GM12878 (cell line): Measurements from ENCODE around the gene PSMA1.

Experiments used
- BACH1 ChIP-seq: fragments of 450-650 bp; IDR thresholded peaks from 2 replicates; pipeline ENCODE4 v1.6.1; 2017; ENCODE audit warnings: mild to moderate bottlenecking, borderline replicate concordance
- EP300 ChIP-seq, 2 experiments: fragments of 150-350 bp in 1 of 2; IDR thresholded peaks; 2 replicates each; pipeline ENCODE4 v1.6.1; 2011 to 2012; ENCODE audit warnings: low read depth in 2 of 2, low read length in 2 of 2, borderline replicate concordance in 1 of 2, improper control_type of control experiment in 1 of 2, inconsistent platforms in 1 of 2; ENCODE audit not compliant: control insufficient read depth in 1 of 2
- EZH2 ChIP-seq: IDR thresholded peaks from 2 replicates; pipeline ENCODE4 v1.6.1; 2012; ENCODE audit warnings: low read depth, mild to moderate bottlenecking, control low read depth, inconsistent platforms, low read length, borderline replicate concordance; ENCODE audit not compliant: control insufficient read depth
- HDGF ChIP-seq: fragments of 450-650 bp; IDR thresholded peaks from 2 replicates; pipeline ENCODE4 v1.6.1; 2016; ENCODE audit warnings: antibody characterized with exemption
- NFIC ChIP-seq: IDR thresholded peaks from 2 replicates; pipeline ENCODE4 v1.6.1; 2012; ENCODE audit warnings: low read depth, mild to moderate bottlenecking, inconsistent platforms, low read length, moderate library complexity
- POLR2A ChIP-seq: IDR thresholded peaks from 2 replicates; pipeline ENCODE4 v1.6.1; 2011; ENCODE audit warnings: low read depth, mild to moderate bottlenecking, low read length
- POLR2AphosphoS5 ChIP-seq: IDR thresholded peaks from 2 replicates; pipeline ENCODE4 v1.6.1; 2011; ENCODE audit warnings: mild to moderate bottlenecking, low read length, inconsistent platforms
- TF ChIP-seq, protein P1 (sequence below), 3 experiments: IDR thresholded peaks in 2 of 3; conservative IDR thresholded peaks in 1 of 3; 2 replicates each; pipeline ENCODE4 v1.5.1; 2011; ENCODE audit warnings: low read depth in 3 of 3, low read length in 3 of 3, mild to moderate bottlenecking in 3 of 3, control low read depth in 2 of 3, moderate library complexity in 2 of 3, inconsistent platforms in 1 of 3, mixed read lengths in 1 of 3; ENCODE audit not compliant: control insufficient read depth in 2 of 3, insufficient read depth in 1 of 3; ENCODE audit errors: extremely low read depth in 1 of 3

DNA sequence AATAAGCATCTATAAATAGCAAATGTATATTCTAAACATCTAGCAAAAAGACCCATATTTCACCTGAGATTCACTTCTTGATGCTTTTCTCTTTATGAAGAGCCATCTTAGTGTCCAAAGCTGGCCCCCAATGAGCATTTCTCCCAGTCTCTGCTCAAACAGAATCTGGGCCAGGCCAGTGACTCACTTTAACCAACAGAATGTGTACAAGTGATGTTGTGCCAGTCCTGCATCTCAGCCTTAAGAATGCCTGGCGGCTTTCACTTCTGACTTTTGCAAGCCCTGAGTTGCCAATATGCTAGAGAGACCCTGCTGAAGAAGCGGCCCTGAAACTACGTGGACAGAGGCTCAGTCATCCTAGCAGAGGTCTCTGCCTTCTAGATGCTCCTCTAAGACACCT is 13.7 kb downstream of the PSMA1 start:
- no peak for TF ChIP-seq EZH2
- TF ChIP-seq, protein P1, sequence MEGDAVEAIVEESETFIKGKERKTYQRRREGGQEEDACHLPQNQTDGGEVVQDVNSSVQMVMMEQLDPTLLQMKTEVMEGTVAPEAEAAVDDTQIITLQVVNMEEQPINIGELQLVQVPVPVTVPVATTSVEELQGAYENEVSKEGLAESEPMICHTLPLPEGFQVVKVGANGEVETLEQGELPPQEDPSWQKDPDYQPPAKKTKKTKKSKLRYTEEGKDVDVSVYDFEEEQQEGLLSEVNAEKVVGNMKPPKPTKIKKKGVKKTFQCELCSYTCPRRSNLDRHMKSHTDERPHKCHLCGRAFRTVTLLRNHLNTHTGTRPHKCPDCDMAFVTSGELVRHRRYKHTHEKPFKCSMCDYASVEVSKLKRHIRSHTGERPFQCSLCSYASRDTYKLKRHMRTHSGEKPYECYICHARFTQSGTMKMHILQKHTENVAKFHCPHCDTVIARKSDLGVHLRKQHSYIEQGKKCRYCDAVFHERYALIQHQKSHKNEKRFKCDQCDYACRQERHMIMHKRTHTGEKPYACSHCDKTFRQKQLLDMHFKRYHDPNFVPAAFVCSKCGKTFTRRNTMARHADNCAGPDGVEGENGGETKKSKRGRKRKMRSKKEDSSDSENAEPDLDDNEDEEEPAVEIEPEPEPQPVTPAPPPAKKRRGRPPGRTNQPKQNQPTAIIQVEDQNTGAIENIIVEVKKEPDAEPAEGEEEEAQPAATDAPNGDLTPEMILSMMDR (IDR thresholded peaks at IDR 0.05 in 2 of 3, conservative IDR thresholded peaks at IDR 0.05 in 1 of 3; ENCODE audit: control insufficient read depth in 2 of 3, extremely low read depth in 1 of 3, insufficient read depth in 1 of 3, low read depth in 3 of 3, low read length in 3 of 3) = no peak
- TF ChIP-seq BACH1 = no peak
- no peak for TF ChIP-seq POLR2A
- TF ChIP-seq POLR2AphosphoS5 = no peak
- no peak for TF ChIP-seq HDGF
- no peak for TF ChIP-seq EP300 (IDR thresholded peaks at IDR 0.05; ENCODE audit: borderline replicate concordance in 1 of 2, control insufficient read depth in 1 of 2, low read depth in 2 of 2, low read length in 2 of 2)
- TF ChIP-seq NFIC = no peak
